Natural killer cell (primary cell): ENCODE data around the gene FERMT3. TPM values are rescaled to one million over a fixed set of nuclear protein-coding genes. Genes with fewer than 3 reads are reported as not detected.

ENCODE experiments used
- ATAC-seq, 3 donors: fragments of 150-1000 bp in 2 of 3; fragments of 200-7000 bp in 1 of 3; cut with Tn5 transposase; 1 replicate in 1 of 3; 2 replicates in 2 of 3; pipeline ENCODE4 v1.10.0; 2021; ENCODE audit warnings: mild to moderate bottlenecking in 2 of 3, moderate library complexity in 2 of 3
- DNase-seq, 2 donors: peaks; one replicate each; pipeline versions ENCODE4 v3.0.0 to v3.0.0-alpha.2; 2013 to 2021; ENCODE audit warnings: mixed read lengths in 1 of 2
- H3K27ac ChIP-seq: one replicate; pipeline ENCODE4 v1.5.1; 2013; ENCODE audit warnings: mild to moderate bottlenecking, low read length
- H3K27me3 ChIP-seq: one replicate; pipeline ENCODE4 v1.6.1; 2013; ENCODE audit warnings: low read length; ENCODE audit not compliant: control insufficient read depth, insufficient read depth
- H3K36me3 ChIP-seq: one replicate; pipeline ENCODE4 v1.6.1; 2013; ENCODE audit warnings: low read length; ENCODE audit not compliant: control insufficient read depth, insufficient read depth
- H3K4me1 ChIP-seq: one replicate; pipeline ENCODE4 v1.6.1; 2013; ENCODE audit warnings: low read length; ENCODE audit not compliant: control insufficient read depth, insufficient read depth
- H3K4me3 ChIP-seq: one replicate; pipeline ENCODE4 v1.5.1; 2013; ENCODE audit warnings: low read length
- H3K9me3 ChIP-seq: one replicate; pipeline ENCODE4 v1.6.1; 2013; ENCODE audit warnings: low read length; ENCODE audit not compliant: control insufficient read depth, insufficient read depth
- H3K27ac Mint-ChIP-seq, 2 donors: one replicate each; pipeline ENCODE4 v1.8.0; 2022; ENCODE audit warnings: mild to moderate bottlenecking in 2 of 2, mixed read lengths in 2 of 2, moderate library complexity in 1 of 2
- H3K27me3 Mint-ChIP-seq, 2 donors: one replicate each; pipeline ENCODE4 v1.8.0; 2022; ENCODE audit warnings: low read depth in 2 of 2, mixed read lengths in 2 of 2
- H3K36me3 Mint-ChIP-seq: one replicate; pipeline ENCODE4 v1.8.0; 2022; ENCODE audit warnings: mixed read lengths
- H3K4me1 Mint-ChIP-seq, 2 donors: one replicate each; pipeline ENCODE4 v1.8.0; 2022; ENCODE audit warnings: mixed read lengths in 2 of 2
- H3K4me3 Mint-ChIP-seq: one replicate; pipeline ENCODE4 v1.8.0; 2022; ENCODE audit warnings: mild to moderate bottlenecking, moderate library complexity, mixed read lengths
- H3K9me3 Mint-ChIP-seq, 2 donors: one replicate each; pipeline ENCODE4 v1.8.0; 2022; ENCODE audit warnings: mixed read lengths in 2 of 2
- CTCF ChIP-seq: fragments of 200-600 bp; IDR thresholded peaks from one replicate; pipeline ENCODE4 v1.8.0; 2022; ENCODE audit warnings: antibody characterized with exemption
- WGBS: methylation state at CpG from one replicate; pipeline ENCODE4 v1.1.7; 2013; ENCODE audit warnings: missing lambda C conversion rate; ENCODE audit not compliant: insufficient coverage; 5-methylcytosine and 5-hydroxymethylcytosine counted together
- intact Hi-C: fragments of 100-400 bp; cut with micrococcal nuclease; formaldehyde crosslinking; loops from one replicate; pipeline ENCODE4 v1.14.2; 2022
- total RNA-seq, 4 donors: library from RNA; stranded (reverse); fragments of 120-200 nt in 1 of 4; gene quantifications; one replicate each; pipeline versions ENCODE4 v1.2.3 to v1.2.4, GENCODE V29; 2013 to 2022

FERMT3 gene
- total RNA-seq, 3 donors from 2014 or later (not counting 1 experiment from before 2014, with no cell fraction given) = 194 to 202 (median 196) TPM

GRCh38 chr11:64181506-64182411, 24.8 kb upstream of the FERMT3 start:
- 50% methylated on average over 16 of the region's 17 CpGs for WGBS
- no peak overlapping the region for H3K27ac Mint-ChIP-seq
- no peaks in the 10 kb centered on the region for H3K9me3 ChIP-seq
- no peaks in the 10 kb centered on the region for H3K27me3 ChIP-seq
- TF ChIP-seq CTCF = no peak
- ATAC-seq = no peak
- H3K27ac ChIP-seq = no peak overlapping the region
- H3K4me3 Mint-ChIP-seq = no peak overlapping the region
- H3K4me1 Mint-ChIP-seq = peaks cover 6 to 35% of the 10 kb centered on the region in 2 donors
- H3K36me3 Mint-ChIP-seq = no peaks in the 10 kb centered on the region
- H3K4me1 ChIP-seq = peaks cover 17% of the 10 kb centered on the region
- H3K27me3 Mint-ChIP-seq = no peaks in the 10 kb centered on the region
- H3K9me3 Mint-ChIP-seq = no peaks in the 10 kb centered on the region
- intact Hi-C loops = no loop called here
- DNase-seq = peak in 1 of 2 donors; percentile 40
- H3K36me3 ChIP-seq = no peaks in the 10 kb centered on the region
- no peak overlapping the region for H3K4me3 ChIP-seq

- peaks cover 6 to 31% of the 10 kb centered on the region in 2 donors for H3K4me1 Mint-ChIP-seq
- DNase-seq = no peak
- no peaks in the 10 kb centered on the region for H3K9me3 Mint-ChIP-seq
- TF ChIP-seq CTCF = no peak
- H3K4me3 ChIP-seq = no peak overlapping the region
- no peak for ATAC-seq
- peaks cover 20% of the 10 kb centered on the region for H3K4me1 ChIP-seq
- H3K9me3 ChIP-seq = no peaks in the 10 kb centered on the region
- no peaks in the 10 kb centered on the region for H3K36me3 Mint-ChIP-seq
- no peak overlapping the region for H3K27ac ChIP-seq
- WGBS = 95% methylated on average over 7 of the region's 7 CpGs
- H3K36me3 ChIP-seq = no peaks in the 10 kb centered on the region
- peak overlapping the region; percentile 68 for H3K4me3 Mint-ChIP-seq
- intact Hi-C loops = no loop called here
- no peak overlapping the region for H3K27ac Mint-ChIP-seq
- H3K27me3 Mint-ChIP-seq = no peaks in the 10 kb centered on the region
- H3K27me3 ChIP-seq = no peaks in the 10 kb centered on the region
Observed at GRCh38 chr11:64183890-64184289, 22.6 kb upstream of the FERMT3 start.

GRCh38 chr11:64185175-64185692, 21.3 kb upstream of the FERMT3 start:
- no peaks in the 10 kb centered on the region for H3K36me3 Mint-ChIP-seq
- TF ChIP-seq CTCF = no peak
- no peaks in the 10 kb centered on the region for H3K27me3 Mint-ChIP-seq
- no peak overlapping the region for H3K27ac Mint-ChIP-seq
- Histone ChIP-seq H3K4me3 (peak overlapping the region; percentile 60), H3K36me3 (no peaks in the 10 kb centered on the region), H3K27ac (peak overlapping the region; percentile 66), H3K4me1 (peaks cover 20% of the 10 kb centered on the region), H3K9me3 (no peaks in the 10 kb centered on the region), H3K27me3 (no peaks in the 10 kb centered on the region)
- no peaks in the 10 kb centered on the region for H3K9me3 Mint-ChIP-seq
- peak in 1 of 3 donors; percentile 1 for ATAC-seq
- under 1% methylated on average over 52 of the region's 52 CpGs for WGBS
- peaks cover 6 to 31% of the 10 kb centered on the region in 2 donors for H3K4me1 Mint-ChIP-seq
- peak overlapping the region; percentile 98 for H3K4me3 Mint-ChIP-seq
- intact Hi-C loops = loop anchor here (1.0 to 5.0 kb wide), 3 partner anchors 56 to 132 kb away; partner anchors contain the start of genes CATSPERZ, FKBP2, PRDX5 and TRMT112
- peak in 1 of 2 donors; percentile 59 for DNase-seq
